ENCODE measurements around the gene MCM8. TPM values are rescaled to one million over a fixed set of nuclear protein-coding genes. Genes with fewer than 3 reads are reported as not detected.

Gene MCM8
- total RNA-seq, 6 donors from 2014 or later, result 2.9 to 7.5 (median 3.9) TPM

DNA sequence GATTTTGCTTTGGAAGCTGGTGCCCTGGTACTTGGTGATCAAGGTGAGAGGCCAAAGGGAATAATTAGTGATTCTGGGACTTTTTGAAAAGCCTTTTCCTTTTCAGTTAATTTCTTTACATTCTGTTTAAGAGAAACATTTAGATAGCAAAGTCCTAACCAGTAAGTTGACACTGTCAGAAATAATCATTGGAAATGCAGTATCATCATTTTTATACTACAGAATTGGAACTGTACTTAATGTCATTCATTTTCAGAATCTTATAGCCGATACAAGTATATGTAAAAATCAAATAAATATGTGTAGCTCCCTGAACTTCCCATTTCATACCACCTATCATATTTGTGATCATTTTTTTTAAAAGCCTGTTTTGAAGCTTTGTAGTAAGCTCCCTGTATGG is 27.5 kb downstream of the MCM8 start:
- 97 to 100% methylated on average over 1 of the region's 1 CpG for WGBS, 2 donors
- TF ChIP-seq, protein P1, sequence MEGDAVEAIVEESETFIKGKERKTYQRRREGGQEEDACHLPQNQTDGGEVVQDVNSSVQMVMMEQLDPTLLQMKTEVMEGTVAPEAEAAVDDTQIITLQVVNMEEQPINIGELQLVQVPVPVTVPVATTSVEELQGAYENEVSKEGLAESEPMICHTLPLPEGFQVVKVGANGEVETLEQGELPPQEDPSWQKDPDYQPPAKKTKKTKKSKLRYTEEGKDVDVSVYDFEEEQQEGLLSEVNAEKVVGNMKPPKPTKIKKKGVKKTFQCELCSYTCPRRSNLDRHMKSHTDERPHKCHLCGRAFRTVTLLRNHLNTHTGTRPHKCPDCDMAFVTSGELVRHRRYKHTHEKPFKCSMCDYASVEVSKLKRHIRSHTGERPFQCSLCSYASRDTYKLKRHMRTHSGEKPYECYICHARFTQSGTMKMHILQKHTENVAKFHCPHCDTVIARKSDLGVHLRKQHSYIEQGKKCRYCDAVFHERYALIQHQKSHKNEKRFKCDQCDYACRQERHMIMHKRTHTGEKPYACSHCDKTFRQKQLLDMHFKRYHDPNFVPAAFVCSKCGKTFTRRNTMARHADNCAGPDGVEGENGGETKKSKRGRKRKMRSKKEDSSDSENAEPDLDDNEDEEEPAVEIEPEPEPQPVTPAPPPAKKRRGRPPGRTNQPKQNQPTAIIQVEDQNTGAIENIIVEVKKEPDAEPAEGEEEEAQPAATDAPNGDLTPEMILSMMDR (IDR thresholded peaks at IDR 0.05), result no peak
- TF ChIP-seq POLR2AphosphoS5 (IDR thresholded peaks at IDR 0.05), result no peak
- TF ChIP-seq EP300 (IDR thresholded peaks at IDR 0.05), result no peak
- TF ChIP-seq POLR2A (IDR thresholded peaks at IDR 0.05), result no peak
- no peak overlapping the region for H3K27ac ChIP-seq
- H3K36me3 ChIP-seq, result peaks cover 0 to 22% (median 8%) of the 10 kb centered on the region in 4 donors
- H3K27me3 ChIP-seq, result no peaks in the 10 kb centered on the region
- no peaks in the 10 kb centered on the region for H3K9me3 ChIP-seq
- no peak for DNase-seq
- H3K4me1 ChIP-seq, result no peaks in the 10 kb centered on the region
- no peak overlapping the region for H3K4me3 ChIP-seq
- no peak for ATAC-seq (ENCODE audit: low FRiP score in 2 of 2)

DNA sequence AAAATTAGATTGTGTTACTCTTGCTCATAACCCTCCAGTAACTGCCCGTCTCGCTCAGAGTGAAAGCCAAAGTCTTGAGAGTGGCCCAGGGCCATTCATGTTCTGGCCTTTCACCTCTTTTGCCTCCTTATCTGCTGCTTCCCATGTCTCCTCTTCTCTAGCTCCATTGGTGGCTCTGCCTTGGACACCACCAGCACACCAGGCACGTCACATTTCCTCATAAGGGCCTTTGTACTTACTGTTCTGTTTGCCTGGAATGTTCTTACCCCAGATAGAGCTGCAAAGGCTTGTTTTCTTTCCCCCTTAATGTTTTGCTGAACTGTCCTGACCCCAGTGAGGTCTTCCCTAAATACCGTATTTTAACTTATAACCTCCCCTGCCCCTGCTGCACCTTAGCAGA is 29.3 kb downstream of the MCM8 start:
- 94 to 97% methylated on average over 4 of the region's 4 CpGs for WGBS, 2 donors
- peaks cover 0 to 25% (median 9%) of the 10 kb centered on the region in 4 donors for H3K36me3 ChIP-seq
- H3K27ac ChIP-seq, result no peak overlapping the region
- DNase-seq (no peak), ATAC-seq (ENCODE audit: low FRiP score in 2 of 2) (no peak)
- H3K4me3 ChIP-seq, result no peak overlapping the region
- no peaks in the 10 kb centered on the region for H3K9me3 ChIP-seq
- TF ChIP-seq POLR2A (IDR thresholded peaks at IDR 0.05), result no peak
- TF ChIP-seq, protein P1 (IDR thresholded peaks at IDR 0.05), result no peak
- TF ChIP-seq POLR2AphosphoS5 (IDR thresholded peaks at IDR 0.05), result no peak
- TF ChIP-seq EP300 (IDR thresholded peaks at IDR 0.05), result no peak
- no peaks in the 10 kb centered on the region for H3K4me1 ChIP-seq
- H3K27me3 ChIP-seq, result no peaks in the 10 kb centered on the region

DNA sequence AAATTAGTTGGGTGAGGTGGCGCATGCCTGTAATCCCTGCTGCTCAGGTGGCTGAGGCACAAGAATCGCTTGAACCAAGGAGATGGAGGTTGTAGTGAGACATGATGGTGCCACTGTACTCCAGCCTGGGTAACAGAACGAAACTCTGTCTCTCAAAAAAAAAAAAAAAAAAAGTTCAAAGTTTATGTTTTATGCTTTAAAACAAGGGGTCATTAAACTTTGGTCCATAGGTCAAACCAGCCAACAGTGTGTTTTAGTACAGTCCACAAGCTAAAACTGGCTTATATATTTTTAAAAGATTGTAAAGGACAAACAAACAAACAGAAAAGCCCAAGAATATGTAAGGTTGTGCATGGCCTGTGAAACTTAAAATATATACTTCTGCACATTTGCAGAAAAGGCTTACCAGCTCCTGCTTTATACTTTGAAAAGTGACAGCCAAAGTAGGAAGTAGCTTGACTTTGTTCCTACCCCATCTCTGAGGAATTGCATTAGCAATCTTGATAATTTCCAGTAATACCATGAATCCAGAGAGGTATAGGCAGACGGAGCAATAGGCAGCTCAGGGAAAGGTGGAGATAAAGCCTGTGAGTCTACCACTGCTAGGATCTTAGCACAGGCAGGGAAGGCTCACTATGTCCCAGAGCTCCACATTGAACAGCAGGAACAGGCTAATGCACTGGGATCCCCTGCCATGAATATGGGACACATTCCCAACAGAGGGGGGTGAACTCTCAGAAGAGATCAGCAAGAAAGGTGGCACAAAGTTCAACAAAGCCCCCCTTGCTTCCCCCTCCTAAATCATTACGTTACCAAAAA is 30.5 kb downstream of the MCM8 start:
- TF ChIP-seq, protein P1 (IDR thresholded peaks at IDR 0.05), result no peak
- no peak for TF ChIP-seq POLR2AphosphoS5 (IDR thresholded peaks at IDR 0.05)
- no peak for ATAC-seq (ENCODE audit: low FRiP score in 2 of 2)
- 80 to 98% methylated on average over 5 of the region's 5 CpGs for WGBS, 2 donors

DNA sequence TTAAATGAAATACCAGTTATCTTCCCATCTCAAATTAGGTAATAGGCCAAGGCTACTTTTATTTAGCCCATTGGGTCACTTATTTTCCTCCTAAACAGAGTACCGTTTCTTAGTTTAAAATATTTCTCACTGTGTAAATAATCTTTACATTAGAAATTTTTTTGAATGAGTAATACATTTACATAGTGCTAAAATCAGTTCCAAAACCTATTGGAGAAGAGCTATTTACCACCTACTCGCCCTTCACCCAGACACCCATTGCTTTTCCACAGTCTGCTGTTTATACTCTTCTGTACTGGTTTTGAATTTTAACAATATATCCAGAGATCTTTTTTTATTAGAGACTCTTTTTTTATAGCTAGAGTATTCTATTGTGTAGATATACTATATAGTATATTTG is 36.9 kb downstream of the MCM8 start:
- H3K9me3 ChIP-seq, result no peaks in the 10 kb centered on the region
- DNase-seq (no peak), ATAC-seq (ENCODE audit: low FRiP score in 2 of 2) (no peak)
- no peak overlapping the region for H3K4me3 ChIP-seq
- TF ChIP-seq POLR2AphosphoS5 (IDR thresholded peaks at IDR 0.05) (no peak), EP300 (IDR thresholded peaks at IDR 0.05) (no peak), POLR2A (IDR thresholded peaks at IDR 0.05) (no peak)
- TF ChIP-seq, protein P1 (IDR thresholded peaks at IDR 0.05), result no peak
- H3K27me3 ChIP-seq, result no peaks in the 10 kb centered on the region
- 93 to 99% methylated on average over 2 of the region's 2 CpGs for WGBS, 2 donors
- peaks cover 0 to 22% (median 3%) of the 10 kb centered on the region in 4 donors for H3K36me3 ChIP-seq
- H3K4me1 ChIP-seq, result no peaks in the 10 kb centered on the region
- H3K27ac ChIP-seq, result no peak overlapping the region

More for the DNA sequence above, 30.5 kb downstream of the MCM8 start:
- Histone ChIP-seq H3K4me3 (no peak overlapping the region), H3K4me1 (no peaks in the 10 kb centered on the region), H3K9me3 (no peaks in the 10 kb centered on the region), H3K27me3 (no peaks in the 10 kb centered on the region), H3K36me3 (peaks cover 0 to 25% (median 9%) of the 10 kb centered on the region in 4 donors), H3K27ac (no peak overlapping the region)
- DNase-seq, result no peak

DNA sequence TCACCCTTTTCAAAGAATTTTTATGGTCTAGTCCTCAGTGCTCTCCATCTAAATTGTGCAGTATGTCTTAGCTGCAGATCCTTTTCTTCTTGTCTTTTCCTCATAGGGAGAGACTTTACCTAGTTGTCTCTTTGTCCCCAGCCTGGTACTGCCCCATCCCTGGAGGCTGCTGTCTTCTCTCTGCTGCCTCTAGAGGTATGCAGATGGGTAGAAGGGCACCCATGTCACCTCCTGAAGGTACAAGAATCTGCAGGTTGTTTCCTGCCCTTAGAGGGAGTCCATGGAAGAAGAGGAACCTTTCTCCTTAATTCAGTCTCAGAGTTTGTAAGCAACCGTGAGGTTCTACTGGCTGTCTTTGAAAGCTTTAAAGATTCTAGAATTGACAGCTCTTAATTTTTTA is 39.1 kb downstream of the MCM8 start:
- TF ChIP-seq POLR2AphosphoS5 (IDR thresholded peaks at IDR 0.05) (no peak), POLR2A (IDR thresholded peaks at IDR 0.05) (no peak), EP300 (IDR thresholded peaks at IDR 0.05) (no peak)
- TF ChIP-seq, protein P1 (IDR thresholded peaks at IDR 0.05), result no peak
- DNase-seq (no peak), ATAC-seq (ENCODE audit: low FRiP score in 2 of 2) (no peak)
- Histone ChIP-seq H3K4me1 (no peaks in the 10 kb centered on the region), H3K9me3 (no peaks in the 10 kb centered on the region), H3K4me3 (no peak overlapping the region), H3K36me3 (peaks cover 0 to 16% (median 2%) of the 10 kb centered on the region in 4 donors), H3K27ac (no peak overlapping the region), H3K27me3 (no peaks in the 10 kb centered on the region)
- 100% methylated on average over 1 of the region's 1 CpG for WGBS, 2 donors

Data from upper lobe of left lung (tissue), 6 donors.